HepG2 (cell line): Measurements from ENCODE around the gene POC1A. TPM values are rescaled to one million over a fixed set of nuclear protein-coding genes. Genes with fewer than 3 reads are reported as not detected.

Experiments
- CBX5 ChIP-seq: sonication (generic); formaldehyde crosslinking; IDR thresholded peaks from 2 replicates; pipeline ENCODE4 v1.4.0; 2020; ENCODE audit warnings: missing genetic modification reagents, borderline replicate concordance
- CHD2 ChIP-seq: IDR thresholded peaks from 2 replicates; pipeline ENCODE4 v1.6.1; 2011; ENCODE audit warnings: low read depth, low read length, improper control_type of control experiment
- MED1 ChIP-seq: sonication (generic); formaldehyde crosslinking; IDR thresholded peaks from 2 replicates; pipeline ENCODE4 v1.4.0; 2020; ENCODE audit warnings: missing genetic modification reagents
- ZNF17 ChIP-seq: sonication (generic); formaldehyde crosslinking; IDR thresholded peaks from 2 replicates; pipeline ENCODE4 v1.5.0; 2020; ENCODE audit warnings: mild to moderate bottlenecking, missing genetic modification reagents
- ZNF263 ChIP-seq: sonication (generic); formaldehyde crosslinking; IDR thresholded peaks from 2 replicates; pipeline ENCODE4 v1.4.0; 2020; ENCODE audit warnings: missing genetic modification reagents
- ZNF337 ChIP-seq: sonication (generic); formaldehyde crosslinking; IDR thresholded peaks from 2 replicates; pipeline ENCODE4 v1.5.1; 2020; ENCODE audit warnings: missing genetic modification reagents, low read depth, mild to moderate bottlenecking, borderline replicate concordance
- ZNF432 ChIP-seq: sonication (generic); formaldehyde crosslinking; IDR thresholded peaks from 2 replicates; pipeline ENCODE4 v1.5.0; 2020; ENCODE audit warnings: missing genetic modification reagents, mild to moderate bottlenecking, borderline replicate concordance
- ZNF468 ChIP-seq: sonication (generic); formaldehyde crosslinking; IDR thresholded peaks from 2 replicates; pipeline ENCODE4 v1.8.0; 2022; ENCODE audit warnings: mild to moderate bottlenecking, moderate library complexity, missing genetic modification reagents
- ZNF501 ChIP-seq: sonication (generic); formaldehyde crosslinking; IDR thresholded peaks from 2 replicates; pipeline ENCODE4 v1.5.1; 2020; ENCODE audit warnings: mild to moderate bottlenecking, moderate library complexity, missing genetic modification reagents
- ZNF670 ChIP-seq: sonication (generic); formaldehyde crosslinking; IDR thresholded peaks from 2 replicates; pipeline ENCODE4 v1.8.0; 2022; ENCODE audit warnings: mild to moderate bottlenecking, missing genetic modification reagents, borderline replicate concordance
- polyA plus RNA-seq, 8 experiments: library from polyadenylated mRNA; depleted of rRNA in 3 of 8; stranded (reverse) in 7 of 8; unstranded in 1 of 8; fragments of >200 nt; fragmentation: Illumina TruSeq in 4 of 8; extraction: Trizol in 4 of 8; gene quantifications; 2 replicates each; pipeline versions ENCODE4 v1.2.1 to v1.2.3, GENCODE V29; 2011 to 2016; ENCODE audit warnings: low read depth in 4 of 8, missing spikeins in 1 of 8, mixed read lengths in 1 of 8; ENCODE audit not compliant: insufficient read depth in 1 of 8
- total RNA-seq, 5 experiments: library from RNA; depleted of rRNA; stranded (reverse); fragments of >200 nt; fragmentation: Illumina TruSeq; extraction: Trizol; gene quantifications; 2 replicates each; pipeline ENCODE4 v1.2.3, GENCODE V29; 2016; ENCODE audit warnings: low read depth in 1 of 5
- TF ChIP-seq, protein P1 (sequence below): sonication (generic); formaldehyde crosslinking; IDR thresholded peaks from 2 replicates; pipeline ENCODE4 v1.8.1; 2023; ENCODE audit warnings: missing genetic modification reagents, mild to moderate bottlenecking, borderline replicate concordance
- TF ChIP-seq, protein P2 (sequence below): sonication (generic); formaldehyde crosslinking; IDR thresholded peaks from 2 replicates; pipeline ENCODE4 v1.4.0; 2020; ENCODE audit warnings: mild to moderate bottlenecking, missing genetic modification reagents
- TF ChIP-seq, protein P3 (sequence below): sonication (generic); formaldehyde crosslinking; IDR thresholded peaks from 2 replicates; pipeline ENCODE4 v1.9.0; 2021; ENCODE audit warnings: missing genetic modification reagents, borderline replicate concordance
- TF ChIP-seq, protein P4 (sequence below): sonication (generic); formaldehyde crosslinking; IDR thresholded peaks from 2 replicates; pipeline ENCODE4 v1.8.0; 2023; ENCODE audit warnings: mild to moderate bottlenecking, missing genetic modification reagents
- TF ChIP-seq, protein P5 (sequence below), 2 experiments: sonication (generic) in 1 of 2; formaldehyde crosslinking in 1 of 2; IDR thresholded peaks; 2 replicates each; pipeline versions ENCODE4 v1.4.0 to v1.6.1; 2016 to 2020; ENCODE audit warnings: borderline replicate concordance in 1 of 2, low read depth in 1 of 2, mild to moderate bottlenecking in 1 of 2, missing genetic modification reagents in 1 of 2
- TF ChIP-seq, protein P6 (sequence below): sonication (generic); formaldehyde crosslinking; IDR thresholded peaks from 2 replicates; pipeline ENCODE4 v1.5.1; 2020; ENCODE audit warnings: missing genetic modification reagents, mild to moderate bottlenecking, borderline replicate concordance

The POC1A gene
- total and polyA plus RNA-seq, 2 of the 13 experiments (the other 11 are each of a cell fraction or from before 2014, with no cell fraction given): 14.6 to 20.0 TPM

DNA sequence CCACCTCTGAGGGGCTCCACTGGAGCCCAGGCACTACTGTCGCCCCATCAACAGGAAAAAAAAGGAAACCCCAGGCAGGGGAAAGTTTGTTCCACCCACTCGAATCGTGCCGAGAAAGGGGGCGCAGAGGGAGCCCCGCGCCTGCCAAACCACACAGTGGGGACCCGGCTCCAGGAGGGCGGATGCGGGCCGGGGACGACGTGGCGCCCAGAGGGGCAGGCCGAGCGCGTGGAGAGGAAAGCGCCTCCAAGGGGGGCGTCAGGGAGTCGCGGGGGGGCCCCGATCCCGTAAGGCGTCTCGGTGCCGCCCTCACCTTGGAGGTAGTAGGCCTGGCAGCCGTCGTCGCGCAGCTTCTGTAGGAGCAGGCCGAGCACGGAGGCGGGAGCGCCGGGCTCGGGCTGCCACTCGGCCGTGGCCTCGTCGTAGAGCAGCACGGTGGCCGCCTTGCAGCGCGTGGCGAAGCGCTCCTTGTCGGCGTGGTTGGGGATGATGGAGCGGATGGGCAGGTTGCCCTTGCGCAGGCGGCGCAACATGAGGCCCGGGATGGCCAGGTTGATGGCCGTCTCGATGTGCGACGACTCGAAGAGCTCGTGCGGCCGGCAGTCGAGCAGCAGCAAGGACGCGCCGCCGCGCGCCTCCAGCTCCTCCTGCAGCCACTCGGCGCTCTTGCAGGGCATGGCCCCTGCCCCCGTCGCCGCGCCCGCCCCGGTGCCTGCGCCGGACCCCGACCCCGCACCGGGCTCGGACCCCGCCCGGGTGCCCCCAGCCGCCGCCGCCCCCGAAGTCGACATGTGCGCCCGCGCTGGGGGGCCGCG is 98.5 kb downstream of the POC1A start (continued):
- TF ChIP-seq, protein P1, sequence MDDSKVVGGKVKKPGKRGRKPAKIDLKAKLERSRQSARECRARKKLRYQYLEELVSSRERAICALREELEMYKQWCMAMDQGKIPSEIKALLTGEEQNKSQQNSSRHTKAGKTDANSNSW: peak; percentile 98; the same call in 1 of the 2 replicates
- TF ChIP-seq, protein P2, sequence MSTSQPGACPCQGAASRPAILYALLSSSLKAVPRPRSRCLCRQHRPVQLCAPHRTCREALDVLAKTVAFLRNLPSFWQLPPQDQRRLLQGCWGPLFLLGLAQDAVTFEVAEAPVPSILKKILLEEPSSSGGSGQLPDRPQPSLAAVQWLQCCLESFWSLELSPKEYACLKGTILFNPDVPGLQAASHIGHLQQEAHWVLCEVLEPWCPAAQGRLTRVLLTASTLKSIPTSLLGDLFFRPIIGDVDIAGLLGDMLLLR (CRISPR knock-in tag): peak; percentile 89
- TF ChIP-seq ZNF670 (CRISPR knock-in tag) (peak; percentile 64; the same call in 1 of the 2 replicates), CBX5 (peak; percentile 38; the same call in 1 of the 2 replicates), ZNF501 (CRISPR knock-in tag) (0 out of 2 replicates have a peak, but pooled peaks have one; percentile 40), CHD2 (no peak), ZNF432 (no peak), ZNF263 (peak; percentile 70), ZNF468 (no peak), ZNF17 (CRISPR knock-in tag) (no peak), MED1 (CRISPR knock-in tag) (peak; percentile 35; the same call in 1 of the 2 replicates), ZNF337 (CRISPR knock-in tag) (peak; percentile 62; the same call in 1 of the 2 replicates)
- TF ChIP-seq, protein P3, sequence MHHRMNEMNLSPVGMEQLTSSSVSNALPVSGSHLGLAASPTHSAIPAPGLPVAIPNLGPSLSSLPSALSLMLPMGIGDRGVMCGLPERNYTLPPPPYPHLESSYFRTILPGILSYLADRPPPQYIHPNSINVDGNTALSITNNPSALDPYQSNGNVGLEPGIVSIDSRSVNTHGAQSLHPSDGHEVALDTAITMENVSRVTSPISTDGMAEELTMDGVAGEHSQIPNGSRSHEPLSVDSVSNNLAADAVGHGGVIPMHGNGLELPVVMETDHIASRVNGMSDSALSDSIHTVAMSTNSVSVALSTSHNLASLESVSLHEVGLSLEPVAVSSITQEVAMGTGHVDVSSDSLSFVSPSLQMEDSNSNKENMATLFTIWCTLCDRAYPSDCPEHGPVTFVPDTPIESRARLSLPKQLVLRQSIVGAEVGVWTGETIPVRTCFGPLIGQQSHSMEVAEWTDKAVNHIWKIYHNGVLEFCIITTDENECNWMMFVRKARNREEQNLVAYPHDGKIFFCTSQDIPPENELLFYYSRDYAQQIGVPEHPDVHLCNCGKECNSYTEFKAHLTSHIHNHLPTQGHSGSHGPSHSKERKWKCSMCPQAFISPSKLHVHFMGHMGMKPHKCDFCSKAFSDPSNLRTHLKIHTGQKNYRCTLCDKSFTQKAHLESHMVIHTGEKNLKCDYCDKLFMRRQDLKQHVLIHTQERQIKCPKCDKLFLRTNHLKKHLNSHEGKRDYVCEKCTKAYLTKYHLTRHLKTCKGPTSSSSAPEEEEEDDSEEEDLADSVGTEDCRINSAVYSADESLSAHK (CRISPR knock-in tag): no peak
- TF ChIP-seq, protein P4, sequence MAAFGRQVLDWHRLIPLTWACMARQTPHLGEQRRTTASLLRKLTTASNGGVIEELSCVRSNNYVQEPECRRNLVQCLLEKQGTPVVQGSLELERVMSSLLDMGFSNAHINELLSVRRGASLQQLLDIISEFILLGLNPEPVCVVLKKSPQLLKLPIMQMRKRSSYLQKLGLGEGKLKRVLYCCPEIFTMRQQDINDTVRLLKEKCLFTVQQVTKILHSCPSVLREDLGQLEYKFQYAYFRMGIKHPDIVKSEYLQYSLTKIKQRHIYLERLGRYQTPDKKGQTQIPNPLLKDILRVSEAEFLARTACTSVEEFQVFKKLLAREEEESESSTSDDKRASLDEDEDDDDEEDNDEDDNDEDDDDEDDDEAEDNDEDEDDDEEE (CRISPR knock-in tag): peak; percentile 94
- TF ChIP-seq, protein P5, sequence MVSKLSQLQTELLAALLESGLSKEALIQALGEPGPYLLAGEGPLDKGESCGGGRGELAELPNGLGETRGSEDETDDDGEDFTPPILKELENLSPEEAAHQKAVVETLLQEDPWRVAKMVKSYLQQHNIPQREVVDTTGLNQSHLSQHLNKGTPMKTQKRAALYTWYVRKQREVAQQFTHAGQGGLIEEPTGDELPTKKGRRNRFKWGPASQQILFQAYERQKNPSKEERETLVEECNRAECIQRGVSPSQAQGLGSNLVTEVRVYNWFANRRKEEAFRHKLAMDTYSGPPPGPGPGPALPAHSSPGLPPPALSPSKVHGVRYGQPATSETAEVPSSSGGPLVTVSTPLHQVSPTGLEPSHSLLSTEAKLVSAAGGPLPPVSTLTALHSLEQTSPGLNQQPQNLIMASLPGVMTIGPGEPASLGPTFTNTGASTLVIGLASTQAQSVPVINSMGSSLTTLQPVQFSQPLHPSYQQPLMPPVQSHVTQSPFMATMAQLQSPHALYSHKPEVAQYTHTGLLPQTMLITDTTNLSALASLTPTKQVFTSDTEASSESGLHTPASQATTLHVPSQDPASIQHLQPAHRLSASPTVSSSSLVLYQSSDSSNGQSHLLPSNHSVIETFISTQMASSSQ (IDR thresholded peaks at IDR 0.05; ENCODE audit: low read depth): no peak
- TF ChIP-seq, protein P5 (CRISPR knock-in tag; IDR thresholded peaks at IDR 0.05; ENCODE audit: borderline replicate concordance): peak; percentile 39; the same call in 1 of the 2 replicates
- TF ChIP-seq, protein P6, sequence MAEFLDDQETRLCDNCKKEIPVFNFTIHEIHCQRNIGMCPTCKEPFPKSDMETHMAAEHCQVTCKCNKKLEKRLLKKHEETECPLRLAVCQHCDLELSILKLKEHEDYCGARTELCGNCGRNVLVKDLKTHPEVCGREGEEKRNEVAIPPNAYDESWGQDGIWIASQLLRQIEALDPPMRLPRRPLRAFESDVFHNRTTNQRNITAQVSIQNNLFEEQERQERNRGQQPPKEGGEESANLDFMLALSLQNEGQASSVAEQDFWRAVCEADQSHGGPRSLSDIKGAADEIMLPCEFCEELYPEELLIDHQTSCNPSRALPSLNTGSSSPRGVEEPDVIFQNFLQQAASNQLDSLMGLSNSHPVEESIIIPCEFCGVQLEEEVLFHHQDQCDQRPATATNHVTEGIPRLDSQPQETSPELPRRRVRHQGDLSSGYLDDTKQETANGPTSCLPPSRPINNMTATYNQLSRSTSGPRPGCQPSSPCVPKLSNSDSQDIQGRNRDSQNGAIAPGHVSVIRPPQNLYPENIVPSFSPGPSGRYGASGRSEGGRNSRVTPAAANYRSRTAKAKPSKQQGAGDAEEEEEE (CRISPR knock-in tag): no peak
